Measurements from ENCODE around the gene PDE8B. TPM values are rescaled to one million over a fixed set of nuclear protein-coding genes. Genes with fewer than 3 reads are reported as not detected.

Gene PDE8B
- total RNA-seq, 2 experiments from 2014 or later = 0.25 TPM; not detected in 1

DNA sequence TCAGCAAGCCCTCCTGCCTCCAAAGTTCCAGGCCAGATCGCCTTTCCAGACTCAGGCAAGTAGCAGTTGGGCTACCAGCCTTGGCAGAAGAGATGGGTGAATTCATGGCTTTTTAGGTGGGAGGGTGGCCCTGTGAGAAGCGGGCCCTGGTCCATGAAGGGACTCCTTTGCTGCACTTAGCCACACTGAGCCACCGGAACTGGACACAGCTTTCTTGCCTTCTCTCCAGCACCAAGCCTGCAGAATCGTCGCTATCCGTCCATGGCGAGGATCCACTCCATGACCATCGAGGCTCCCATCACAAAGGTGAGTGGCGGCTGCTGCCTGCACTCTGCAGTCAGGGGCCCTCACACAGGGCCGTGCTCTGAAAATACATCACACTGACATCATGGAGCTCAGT is 196.7 kb downstream of the PDE8B start:
- POLR2A ChIA-PET = no interaction called here
- H3K9me3 Mint-ChIP-seq = no peaks in the 10 kb centered on the region
- H3K36me3 Mint-ChIP-seq (ENCODE audit: low read depth) = no peaks in the 10 kb centered on the region
- H3K4me3 Mint-ChIP-seq = no peak overlapping the region
- H3K27me3 Mint-ChIP-seq = peaks cover 2% of the 10 kb centered on the region
- CTCF ChIA-PET = interaction anchor here (0.6 kb wide), 1 partner anchor 1877 kb away, joined by 3 read pairs; no protein-coding TSS in a partner anchor
- no peaks in the 10 kb centered on the region for H3K4me1 Mint-ChIP-seq
- DNase-seq = no peak
- H3K27ac Mint-ChIP-seq = no peak overlapping the region

DNA sequence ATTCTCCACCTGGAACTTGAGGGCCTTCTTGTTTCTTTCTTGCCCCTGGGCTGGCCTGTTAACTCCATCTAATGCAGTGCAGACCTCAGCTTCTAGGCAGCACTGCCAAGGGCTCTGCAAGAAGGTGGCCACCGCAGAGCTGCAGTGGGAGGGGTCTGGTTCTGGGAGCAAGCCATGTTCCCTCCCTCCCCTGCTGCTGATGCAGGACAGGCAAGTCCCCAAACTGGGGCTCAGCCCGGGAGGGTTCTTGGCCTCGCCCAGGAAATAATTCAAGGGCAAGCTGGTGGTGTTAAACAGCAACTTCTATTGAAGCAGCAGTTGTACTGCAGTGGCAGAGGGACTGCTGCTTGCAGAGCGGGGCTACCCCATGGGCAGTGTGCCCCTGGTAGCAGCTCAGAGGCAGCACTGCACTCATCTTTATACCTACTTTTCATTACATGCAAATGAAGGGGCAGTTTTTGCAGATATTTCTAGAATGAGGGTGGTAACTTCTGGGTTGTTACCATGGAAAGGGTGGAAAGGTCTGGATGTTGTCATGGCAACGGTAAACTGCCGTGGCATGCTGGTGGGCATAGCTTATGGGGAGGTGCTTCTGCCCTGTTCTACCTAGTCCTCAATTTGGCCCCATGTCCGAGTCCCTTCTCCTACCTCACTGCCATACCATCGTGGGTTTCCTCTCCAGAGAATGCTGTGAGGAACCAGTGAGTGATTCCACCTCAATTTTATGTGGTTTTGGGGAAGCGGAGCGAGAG is 199.6 kb downstream of the PDE8B start:
- ChIA-PET CTCF (no interaction called here), POLR2A (no interaction called here)
- no peaks in the 10 kb centered on the region for H3K9me3 Mint-ChIP-seq
- H3K4me3 Mint-ChIP-seq = no peak overlapping the region
- DNase-seq = no peak
- H3K27ac Mint-ChIP-seq = no peak overlapping the region
- no peaks in the 10 kb centered on the region for H3K36me3 Mint-ChIP-seq (ENCODE audit: low read depth)
- H3K27me3 Mint-ChIP-seq = peaks cover 2% of the 10 kb centered on the region
- H3K4me1 Mint-ChIP-seq = no peaks in the 10 kb centered on the region

DNA sequence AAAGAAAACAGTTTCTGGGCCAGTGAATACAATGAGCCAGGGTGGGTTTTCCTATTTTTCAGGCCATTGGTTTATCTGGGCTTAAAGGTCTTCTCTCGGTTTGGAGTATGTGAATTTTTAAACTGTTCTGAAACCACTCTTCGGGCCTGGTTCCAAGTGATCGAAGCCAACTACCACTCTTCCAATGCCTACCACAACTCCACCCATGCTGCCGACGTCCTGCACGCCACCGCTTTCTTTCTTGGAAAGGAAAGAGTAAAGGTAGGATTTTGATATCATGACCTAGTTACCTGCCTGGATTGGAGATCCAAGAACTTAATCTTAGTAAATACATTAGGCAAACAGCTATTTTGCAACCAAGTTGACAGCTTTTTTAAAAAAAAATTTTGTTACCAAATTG is 202.6 kb downstream of the PDE8B start:
- Mint-ChIP-seq H3K4me1 (no peaks in the 10 kb centered on the region), H3K4me3 (no peak overlapping the region), H3K9me3 (no peaks in the 10 kb centered on the region), H3K27ac (no peak overlapping the region), H3K36me3 (ENCODE audit: low read depth) (no peaks in the 10 kb centered on the region), H3K27me3 (peaks cover 2% of the 10 kb centered on the region)
- ChIA-PET POLR2A (no interaction called here), CTCF (interaction anchor here (0.6 to 0.8 kb wide), 2 partner anchors 19 to 41 kb away, joined by 3 read pairs; no protein-coding TSS in a partner anchor)
- no peak for DNase-seq

DNA sequence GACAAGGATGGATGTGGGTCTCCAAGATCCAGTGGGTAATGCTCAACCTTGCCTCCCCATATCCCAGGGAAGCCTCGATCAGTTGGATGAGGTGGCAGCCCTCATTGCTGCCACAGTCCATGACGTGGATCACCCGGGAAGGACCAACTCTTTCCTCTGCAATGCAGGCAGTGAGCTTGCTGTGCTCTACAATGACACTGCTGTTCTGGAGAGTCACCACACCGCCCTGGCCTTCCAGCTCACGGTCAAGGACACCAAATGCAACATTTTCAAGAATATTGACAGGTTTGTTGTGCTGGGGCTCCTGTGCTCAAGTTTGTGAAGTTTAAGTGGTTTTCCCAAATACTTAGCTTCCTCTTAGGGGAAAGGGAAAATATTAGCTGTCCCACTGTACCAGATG is 207.7 kb downstream of the PDE8B start:
- POLR2A ChIA-PET = no interaction called here
- no peak for DNase-seq
- CTCF ChIA-PET = no interaction called here
- no peak overlapping the region for H3K4me3 Mint-ChIP-seq
- peaks cover 3% of the 10 kb centered on the region for H3K27me3 Mint-ChIP-seq
- peaks cover 2% of the 10 kb centered on the region for H3K9me3 Mint-ChIP-seq
- no peak overlapping the region for H3K27ac Mint-ChIP-seq
- H3K36me3 Mint-ChIP-seq (ENCODE audit: low read depth) = no peaks in the 10 kb centered on the region
- H3K4me1 Mint-ChIP-seq = no peaks in the 10 kb centered on the region

DNA sequence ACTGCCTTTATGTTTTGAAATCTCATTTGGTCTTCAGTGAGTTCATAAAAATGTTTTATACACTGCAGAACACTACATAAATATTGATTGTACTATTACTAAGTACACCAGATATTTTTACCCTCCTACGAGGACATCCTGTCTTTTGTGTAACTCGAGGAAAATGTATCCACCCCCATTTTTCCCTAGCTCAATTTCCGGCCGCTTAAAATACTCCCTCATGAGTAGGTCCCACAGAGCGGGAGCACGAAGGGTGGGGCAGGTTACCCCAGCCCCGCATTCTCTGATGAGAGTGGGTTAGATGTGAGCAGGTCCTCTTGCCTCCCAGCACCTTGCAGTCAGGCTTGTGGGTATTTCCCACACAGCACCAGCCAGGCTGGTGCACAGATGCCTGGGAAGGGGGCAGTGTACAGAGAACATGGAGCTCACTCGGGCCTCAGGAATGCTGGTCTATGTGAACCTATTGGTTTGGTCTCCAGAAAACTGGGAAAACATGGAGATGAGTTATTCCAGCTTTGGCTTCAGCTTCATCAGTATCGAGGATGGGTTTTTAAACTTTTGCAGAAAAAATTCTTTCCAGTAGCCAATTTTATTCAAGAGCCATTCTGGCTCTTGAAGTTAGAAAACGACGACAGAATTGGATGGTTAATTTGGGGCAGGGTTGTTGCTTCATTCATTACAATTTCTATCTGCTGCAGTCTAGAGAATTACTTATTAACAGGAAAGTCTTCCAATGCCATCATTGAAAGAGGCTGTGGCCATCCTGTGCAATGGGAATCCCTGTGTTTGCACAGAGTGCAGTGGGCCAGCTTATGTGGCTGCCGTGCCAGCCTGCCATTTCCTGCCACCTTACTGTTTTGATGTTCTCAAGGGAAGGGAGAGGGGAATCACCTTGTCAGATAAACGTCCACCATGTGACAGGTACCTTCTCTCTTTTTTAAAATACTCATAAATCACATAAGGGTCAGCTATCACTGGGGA is 208.4 kb downstream of the PDE8B start:
- ChIA-PET CTCF (interaction anchor here (1.5 kb wide), 1 partner anchor 18 kb away, joined by 4 read pairs; no protein-coding TSS in a partner anchor), POLR2A (no interaction called here)
- DNase-seq = no peak
- no peak overlapping the region for H3K27ac Mint-ChIP-seq
- peaks cover 1% of the 10 kb centered on the region for H3K36me3 Mint-ChIP-seq (ENCODE audit: low read depth)
- H3K4me1 Mint-ChIP-seq = no peaks in the 10 kb centered on the region
- H3K9me3 Mint-ChIP-seq = peaks cover 2% of the 10 kb centered on the region
- H3K27me3 Mint-ChIP-seq = peaks cover 3% of the 10 kb centered on the region
- H3K4me3 Mint-ChIP-seq = no peak overlapping the region

DNA sequence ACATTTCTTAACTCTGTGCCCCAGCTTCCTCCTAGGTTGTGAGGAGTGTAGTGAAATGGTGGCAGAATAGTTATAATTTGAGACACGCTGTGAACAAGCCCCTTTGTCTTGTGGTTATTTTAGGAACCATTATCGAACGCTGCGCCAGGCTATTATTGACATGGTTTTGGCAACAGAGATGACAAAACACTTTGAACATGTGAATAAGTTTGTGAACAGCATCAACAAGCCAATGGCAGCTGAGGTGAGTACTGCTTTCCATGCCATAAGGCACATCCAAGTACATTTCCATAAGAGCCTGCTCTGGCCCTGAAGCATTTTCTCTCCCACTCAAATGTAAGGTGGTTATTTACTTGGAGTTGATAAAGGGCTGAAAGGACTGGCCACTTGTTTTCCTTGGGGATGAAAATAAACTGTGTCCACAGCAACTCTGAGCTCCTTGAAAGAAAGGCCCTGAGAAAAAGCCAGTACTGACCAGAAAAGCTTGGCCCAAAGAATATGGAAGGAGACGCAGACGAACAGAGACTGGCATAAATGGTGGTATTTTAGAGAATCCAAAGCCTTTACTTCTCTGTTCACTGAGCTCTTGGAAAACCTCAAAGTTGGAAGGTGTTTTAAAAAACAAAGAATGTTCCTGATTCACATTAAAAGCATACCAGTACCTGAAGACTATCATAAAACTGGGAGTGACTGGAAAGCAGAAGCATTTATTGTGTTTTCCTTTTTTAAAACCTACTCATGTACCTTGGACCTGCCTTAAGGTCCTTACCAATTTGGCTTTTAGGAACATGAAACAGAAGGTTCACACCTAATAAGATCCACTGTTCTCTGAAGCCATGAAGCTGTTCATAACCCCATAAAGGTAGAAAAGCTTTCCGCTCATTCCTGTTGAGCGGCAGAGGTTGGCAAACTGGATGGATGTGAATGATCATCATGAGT is 209.4 kb downstream of the PDE8B start:
- POLR2A ChIA-PET = no interaction called here
- DNase-seq = no peak
- peaks cover 3% of the 10 kb centered on the region for H3K27me3 Mint-ChIP-seq
- peaks cover 2% of the 10 kb centered on the region for H3K9me3 Mint-ChIP-seq
- no peak overlapping the region for H3K4me3 Mint-ChIP-seq
- peaks cover 2% of the 10 kb centered on the region for H3K36me3 Mint-ChIP-seq (ENCODE audit: low read depth)
- H3K4me1 Mint-ChIP-seq = no peaks in the 10 kb centered on the region
- no peak overlapping the region for H3K27ac Mint-ChIP-seq
- CTCF ChIA-PET = interaction anchor here (0.6 to 1.5 kb wide), 2 partner anchors 17 to 238 kb away, joined by 3 to 4 read pairs; no protein-coding TSS in a partner anchor

DNA sequence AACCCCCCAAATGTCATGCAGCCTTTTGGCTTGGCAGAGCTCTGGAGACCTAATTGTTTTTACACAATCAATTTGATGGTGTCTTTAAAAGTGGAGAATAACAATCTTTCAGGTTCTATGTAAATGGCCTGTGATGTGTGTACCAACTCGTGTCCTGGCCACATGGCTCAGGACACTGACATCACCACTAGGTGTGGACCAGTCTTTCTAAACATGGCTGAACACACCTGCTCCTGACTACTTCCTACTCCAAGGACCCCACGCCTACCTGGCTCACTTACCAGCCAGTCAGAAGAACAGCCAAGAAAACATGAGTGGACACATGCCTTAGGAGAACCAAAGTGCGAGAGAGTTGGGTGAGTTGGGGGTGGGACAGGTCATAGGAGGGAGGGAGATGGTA is 210.5 kb downstream of the PDE8B start:
- DNase-seq = no peak
- peaks cover 2% of the 10 kb centered on the region for H3K36me3 Mint-ChIP-seq (ENCODE audit: low read depth)
- ChIA-PET CTCF (no interaction called here), POLR2A (no interaction called here)
- peaks cover 2% of the 10 kb centered on the region for H3K9me3 Mint-ChIP-seq
- H3K27me3 Mint-ChIP-seq = peaks cover 3% of the 10 kb centered on the region
- H3K27ac Mint-ChIP-seq = no peak overlapping the region
- no peak overlapping the region for H3K4me3 Mint-ChIP-seq
- no peaks in the 10 kb centered on the region for H3K4me1 Mint-ChIP-seq

DNA sequence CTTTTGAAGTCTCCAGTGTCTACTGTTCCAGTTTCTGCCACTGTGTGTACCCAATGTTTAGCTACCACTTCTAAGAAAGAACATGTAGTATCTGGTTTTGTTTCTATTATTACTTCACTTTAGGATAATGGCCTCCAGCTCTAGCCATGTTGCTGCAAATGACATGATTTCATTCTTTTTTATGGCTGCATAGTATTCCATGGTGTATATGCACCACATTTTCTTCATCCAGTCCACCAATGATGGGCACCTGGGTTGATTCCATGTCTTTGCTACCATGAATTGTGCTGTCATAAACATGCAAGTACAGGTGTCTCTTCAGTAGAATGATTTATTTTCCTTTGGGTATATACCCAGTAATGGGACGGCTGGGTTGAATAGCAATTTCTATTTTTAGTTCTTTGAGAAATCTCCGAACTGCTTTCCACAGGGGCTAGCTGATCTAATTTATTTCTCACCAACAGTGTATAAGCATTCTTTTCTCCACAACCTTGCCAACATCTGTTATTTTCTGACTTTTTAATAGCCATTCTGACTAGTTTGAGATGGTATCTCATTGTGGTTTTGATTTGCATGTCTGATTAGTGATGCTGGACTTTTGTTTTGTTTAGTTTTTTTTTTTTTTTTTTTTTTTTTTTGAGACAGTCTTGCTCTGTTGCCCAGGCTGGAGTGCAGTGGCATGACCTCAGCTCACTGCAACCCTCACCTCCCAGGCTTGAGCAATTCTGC is 212.7 kb downstream of the PDE8B start:
- H3K27ac Mint-ChIP-seq = no peak overlapping the region
- H3K9me3 Mint-ChIP-seq = peaks cover 2% of the 10 kb centered on the region
- no peak for DNase-seq
- CTCF ChIA-PET = interaction anchor here (0.6 kb wide), 2 partner anchors 133 to 459 kb away, joined by 3 read pairs; no protein-coding TSS in a partner anchor
- H3K27me3 Mint-ChIP-seq = peaks cover 3% of the 10 kb centered on the region
- POLR2A ChIA-PET = interaction anchor here (0.6 kb wide), 1 partner anchor 175 kb away, joined by 4 read pairs; no protein-coding TSS in a partner anchor
- H3K4me3 Mint-ChIP-seq = no peak overlapping the region
- H3K36me3 Mint-ChIP-seq (ENCODE audit: low read depth) = peaks cover 2% of the 10 kb centered on the region
- no peaks in the 10 kb centered on the region for H3K4me1 Mint-ChIP-seq

DNA sequence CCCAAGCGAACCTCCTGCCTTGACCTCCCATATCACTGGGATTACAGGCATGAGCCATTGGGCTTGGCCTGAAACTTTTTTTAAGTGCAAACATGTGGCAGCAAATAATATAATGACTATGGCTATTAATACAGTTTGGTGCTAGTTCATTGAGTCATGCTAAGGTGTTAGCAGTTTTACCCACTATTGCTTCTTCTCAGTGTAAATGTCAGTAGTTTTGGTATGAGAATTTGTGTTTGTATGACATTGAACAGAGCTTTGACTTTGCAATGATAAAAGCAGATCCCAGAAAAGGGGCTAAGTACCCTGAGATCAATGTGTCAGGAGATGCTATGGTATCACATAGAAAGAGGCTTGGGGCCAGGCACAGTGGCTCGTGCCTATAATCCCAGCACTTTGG is 214.4 kb downstream of the PDE8B start:
- H3K27me3 Mint-ChIP-seq = peaks cover 3% of the 10 kb centered on the region
- no peak for DNase-seq
- H3K4me1 Mint-ChIP-seq = peaks cover 3% of the 10 kb centered on the region
- ChIA-PET POLR2A (no interaction called here), CTCF (interaction anchor here (0.6 kb wide), 1 partner anchor 17 kb away, joined by 3 read pairs; no protein-coding TSS in a partner anchor)
- peaks cover 4% of the 10 kb centered on the region for H3K36me3 Mint-ChIP-seq (ENCODE audit: low read depth)
- H3K27ac Mint-ChIP-seq = no peak overlapping the region
- peaks cover 2% of the 10 kb centered on the region for H3K9me3 Mint-ChIP-seq
- H3K4me3 Mint-ChIP-seq = no peak overlapping the region

DNA sequence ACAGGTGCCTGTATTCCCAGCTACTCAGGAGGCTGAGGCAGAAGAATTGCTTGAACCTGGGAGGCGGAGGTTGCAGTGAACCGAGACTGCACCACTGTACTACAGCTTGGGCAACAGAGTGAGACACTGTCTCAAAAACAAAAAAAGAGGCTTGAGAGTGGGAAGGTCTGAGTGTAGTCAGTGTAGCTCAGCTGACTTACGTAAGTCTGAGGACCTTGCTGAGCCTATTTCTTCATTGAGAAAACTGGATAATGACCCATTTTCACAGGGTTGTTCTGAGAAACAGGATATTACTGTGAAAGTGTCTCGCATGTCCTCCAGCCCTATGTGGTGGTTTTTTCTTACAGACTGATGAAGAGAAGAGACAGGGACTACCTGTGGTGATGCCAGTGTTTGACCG is 214.9 kb downstream of the PDE8B start:
- H3K27me3 Mint-ChIP-seq = peaks cover 3% of the 10 kb centered on the region
- peaks cover 4% of the 10 kb centered on the region for H3K4me1 Mint-ChIP-seq
- peaks cover 4% of the 10 kb centered on the region for H3K36me3 Mint-ChIP-seq (ENCODE audit: low read depth)
- H3K27ac Mint-ChIP-seq = no peak overlapping the region
- CTCF ChIA-PET = interaction anchor here (1.6 kb wide), 1 partner anchor 10 kb away, joined by 5 read pairs; no protein-coding TSS in a partner anchor
- H3K4me3 Mint-ChIP-seq = no peak overlapping the region
- peaks cover 2% of the 10 kb centered on the region for H3K9me3 Mint-ChIP-seq
- POLR2A ChIA-PET = no interaction called here
- no peak for DNase-seq

DNA sequence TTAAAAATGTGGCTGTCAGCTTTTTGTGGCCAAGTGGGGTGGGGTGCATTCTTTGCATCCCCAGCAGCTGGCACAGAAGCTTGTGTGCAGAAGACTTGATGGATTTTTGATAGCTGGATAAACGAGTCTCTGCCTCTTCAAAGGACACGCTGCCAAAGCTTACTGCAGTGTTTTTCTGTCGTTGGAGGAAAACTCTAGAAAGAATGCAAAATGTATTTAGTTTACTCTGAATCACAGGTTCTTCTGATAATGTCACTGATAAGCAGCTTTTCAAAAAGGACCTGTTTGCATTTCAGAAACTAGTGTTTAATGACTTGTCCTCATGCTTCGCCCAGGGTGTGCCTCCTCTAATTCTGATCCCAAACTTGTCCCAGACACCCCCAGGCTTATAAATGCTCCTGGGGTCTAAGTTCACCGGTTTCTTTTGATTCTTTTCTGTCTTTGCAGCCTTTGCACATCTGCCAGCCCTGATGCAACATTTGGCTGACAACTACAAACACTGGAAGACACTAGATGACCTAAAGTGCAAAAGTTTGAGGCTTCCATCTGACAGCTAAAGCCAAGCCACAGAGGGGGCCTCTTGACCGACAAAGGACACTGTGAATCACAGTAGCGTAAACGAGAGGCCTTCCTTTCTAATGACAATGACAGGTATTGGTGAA is 215.6 kb downstream of the PDE8B start:
- H3K9me3 Mint-ChIP-seq = peaks cover 2% of the 10 kb centered on the region
- peaks cover 6% of the 10 kb centered on the region for H3K4me1 Mint-ChIP-seq
- no peak for DNase-seq
- POLR2A ChIA-PET = no interaction called here
- H3K4me3 Mint-ChIP-seq = no peak overlapping the region
- peaks cover 9% of the 10 kb centered on the region for H3K36me3 Mint-ChIP-seq (ENCODE audit: low read depth)
- no peak overlapping the region for H3K27ac Mint-ChIP-seq
- CTCF ChIA-PET = interaction anchor here (1.6 to 2.1 kb wide), 2 partner anchors 9 to 11 kb away, joined by 5 to 9 read pairs; no protein-coding TSS in a partner anchor
- no peaks in the 10 kb centered on the region for H3K27me3 Mint-ChIP-seq

Data from activated CD4-positive, alpha-beta T cell treated with anti-CD3 and anti-CD28 coated beads, Interleukin-2, amount 10 ng/mL, durations not matched to agents 7 days and 5 days (primary cell).